BLaER1 (cell line): Measurements from ENCODE around the gene VPS41.

Source experiments
- H3K27ac ChIP-seq: shearing (Covaris generic); formaldehyde crosslinking; 2 replicates; pipeline ENCODE4 v1.8.1; 2022
- H3K27me3 ChIP-seq: shearing (Covaris generic); formaldehyde crosslinking; 2 replicates; pipeline ENCODE4 v1.8.1; 2022
- H3K36me3 ChIP-seq: shearing (Covaris generic); formaldehyde crosslinking; 2 replicates; pipeline ENCODE4 v1.8.1; 2022
- H3K4me1 ChIP-seq: shearing (Covaris generic); formaldehyde crosslinking; 2 replicates; pipeline ENCODE4 v1.8.1; 2022
- H3K4me2 ChIP-seq: shearing (Covaris generic); formaldehyde crosslinking; 2 replicates; pipeline ENCODE4 v1.8.1; 2022
- H3K4me3 ChIP-seq: shearing (Covaris generic); formaldehyde crosslinking; 2 replicates; pipeline ENCODE4 v1.8.1; 2022
- H3K9ac ChIP-seq: shearing (Covaris generic); formaldehyde crosslinking; 2 replicates; pipeline ENCODE4 v1.8.1; 2022
- H3K9me3 ChIP-seq: shearing (Covaris generic); formaldehyde crosslinking; 2 replicates; pipeline ENCODE4 v1.8.1; 2022
- H4K20me1 ChIP-seq: shearing (Covaris generic); formaldehyde crosslinking; 2 replicates; pipeline ENCODE4 v1.8.1; 2022
- Cebpa-rat ChIP-seq: shearing (Covaris generic); IDR thresholded peaks from 2 replicates; pipeline ENCODE4 v1.8.1; 2022

Gene VPS41

DNA sequence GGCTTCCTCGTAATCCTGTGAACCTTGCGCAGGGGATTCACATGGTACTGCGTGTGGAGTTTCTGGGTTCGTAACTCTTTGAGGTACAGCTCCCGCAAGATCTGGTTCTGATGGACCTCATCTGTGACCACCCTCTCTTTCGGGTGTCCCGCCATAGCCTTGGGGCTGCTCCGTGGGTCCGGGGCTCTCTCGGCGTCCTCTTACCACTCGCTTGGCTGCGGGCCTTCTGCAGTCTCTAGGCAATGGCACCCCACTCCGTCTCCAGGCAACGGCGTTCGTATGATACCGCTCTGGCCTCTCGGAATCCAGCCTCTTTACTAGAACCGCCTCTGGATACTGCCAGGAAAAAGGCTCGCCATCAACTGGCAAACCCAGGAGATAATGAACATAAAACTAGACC, 223.1 kb downstream of the VPS41 start:
- Histone ChIP-seq H3K27me3 (no peaks in the 10 kb centered on the region), H3K27ac (no peak overlapping the region), H3K4me2 (no peak overlapping the region), H3K9me3 (no peaks in the 10 kb centered on the region), H3K4me3 (no peak overlapping the region), H3K4me1 (no peaks in the 10 kb centered on the region), H3K9ac (no peak overlapping the region), H3K36me3 (no peaks in the 10 kb centered on the region), H4K20me1 (no peaks in the 10 kb centered on the region)
- no peak for TF ChIP-seq Cebpa-rat

DNA sequence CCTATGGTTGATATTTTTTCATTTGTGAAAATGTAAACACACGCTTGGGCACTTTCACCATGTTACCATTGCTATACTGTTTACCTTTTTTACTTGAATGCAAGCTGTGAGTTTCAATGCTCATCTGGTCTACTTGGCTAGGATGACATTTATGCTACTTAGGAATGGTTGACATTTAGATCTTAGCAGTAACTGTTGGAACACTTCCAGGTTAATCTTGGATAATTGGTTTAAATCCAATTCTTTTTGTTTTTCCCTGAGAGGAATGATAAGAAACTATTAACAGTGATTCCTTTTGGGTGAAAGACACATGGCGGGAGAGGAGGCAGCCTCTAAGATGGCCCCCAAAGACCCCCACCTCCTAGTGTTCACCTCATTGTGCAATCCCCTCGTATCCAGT, 226.4 kb downstream of the VPS41 start:
- Histone ChIP-seq H3K4me2 (no peak overlapping the region), H4K20me1 (no peaks in the 10 kb centered on the region), H3K9ac (no peak overlapping the region), H3K4me1 (no peaks in the 10 kb centered on the region), H3K36me3 (no peaks in the 10 kb centered on the region), H3K27ac (no peak overlapping the region), H3K9me3 (no peaks in the 10 kb centered on the region), H3K4me3 (no peak overlapping the region), H3K27me3 (no peaks in the 10 kb centered on the region)
- no peak for TF ChIP-seq Cebpa-rat

DNA sequence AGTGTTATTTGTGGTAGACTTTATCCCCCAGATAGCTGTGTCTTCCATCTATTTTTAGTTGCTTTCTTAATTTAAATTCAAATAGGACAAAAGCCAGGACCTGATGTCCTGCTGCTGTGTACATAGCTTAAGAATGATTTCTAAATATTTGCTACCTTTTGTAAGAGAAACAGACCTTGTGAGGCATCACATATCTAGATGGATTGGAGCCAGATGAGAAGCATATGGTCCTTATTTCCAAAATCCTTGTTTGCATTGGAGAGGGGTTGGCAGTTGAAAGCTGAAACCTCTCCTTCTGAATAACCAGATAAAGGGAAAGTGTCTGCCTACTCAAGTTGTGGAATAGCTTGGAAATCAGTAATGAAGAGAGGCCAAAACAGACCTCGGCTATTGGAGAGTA, 227.1 kb downstream of the VPS41 start:
- no peak for TF ChIP-seq Cebpa-rat
- H3K4me3 ChIP-seq, result no peak overlapping the region
- H3K4me2 ChIP-seq, result no peak overlapping the region
- H3K4me1 ChIP-seq, result no peaks in the 10 kb centered on the region
- no peak overlapping the region for H3K27ac ChIP-seq
- H3K9me3 ChIP-seq, result no peaks in the 10 kb centered on the region
- no peaks in the 10 kb centered on the region for H3K27me3 ChIP-seq
- no peak overlapping the region for H3K9ac ChIP-seq
- H4K20me1 ChIP-seq, result no peaks in the 10 kb centered on the region
- no peaks in the 10 kb centered on the region for H3K36me3 ChIP-seq

DNA sequence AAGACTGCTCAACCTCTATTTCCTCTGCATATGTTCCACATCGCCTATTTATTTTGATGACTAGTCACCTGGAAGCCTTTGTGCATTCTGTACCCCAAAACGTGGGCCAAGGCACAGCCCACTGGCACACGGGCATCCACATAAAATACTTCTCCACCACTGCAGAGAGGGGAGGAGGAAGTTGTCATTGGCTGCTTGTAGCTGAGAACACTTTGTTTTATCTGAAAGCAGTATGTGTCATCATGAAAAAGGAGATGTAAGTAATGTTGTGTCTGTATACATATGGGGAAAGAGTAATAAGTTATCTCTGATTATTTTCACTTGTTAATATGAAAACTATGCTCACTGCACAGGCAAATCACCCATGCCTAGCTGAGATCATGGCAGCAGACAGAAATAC, 229.6 kb downstream of the VPS41 start:
- H3K4me2 ChIP-seq, result no peak overlapping the region
- H3K4me3 ChIP-seq, result no peak overlapping the region
- H4K20me1 ChIP-seq, result no peaks in the 10 kb centered on the region
- no peaks in the 10 kb centered on the region for H3K9me3 ChIP-seq
- no peaks in the 10 kb centered on the region for H3K4me1 ChIP-seq
- no peaks in the 10 kb centered on the region for H3K27me3 ChIP-seq
- TF ChIP-seq Cebpa-rat, result no peak
- no peaks in the 10 kb centered on the region for H3K36me3 ChIP-seq
- no peak overlapping the region for H3K9ac ChIP-seq
- no peak overlapping the region for H3K27ac ChIP-seq

DNA sequence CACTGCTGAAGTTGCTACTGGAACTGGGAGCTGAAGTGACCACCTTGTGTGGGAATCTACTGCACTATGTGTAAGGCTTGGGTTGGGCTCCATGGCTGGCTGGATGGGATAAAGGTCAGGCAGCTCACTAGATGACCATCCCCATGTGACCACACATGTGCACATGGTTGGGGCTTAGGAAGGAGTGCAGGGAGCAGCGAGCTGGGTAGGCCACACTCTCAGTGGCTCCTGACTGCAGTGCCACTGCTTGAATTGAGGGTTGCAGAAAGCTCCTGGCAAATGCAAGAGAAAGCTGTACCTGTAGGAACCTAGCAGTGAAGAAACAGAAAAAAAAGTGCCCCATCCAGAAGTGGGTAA, 230.3 kb downstream of the VPS41 start:
- Histone ChIP-seq H3K4me3 (no peak overlapping the region), H3K27ac (no peak overlapping the region), H3K36me3 (no peaks in the 10 kb centered on the region), H4K20me1 (no peaks in the 10 kb centered on the region), H3K4me1 (no peaks in the 10 kb centered on the region), H3K9me3 (no peaks in the 10 kb centered on the region), H3K4me2 (no peak overlapping the region), H3K9ac (no peak overlapping the region), H3K27me3 (no peaks in the 10 kb centered on the region)
- TF ChIP-seq Cebpa-rat, result no peak

DNA sequence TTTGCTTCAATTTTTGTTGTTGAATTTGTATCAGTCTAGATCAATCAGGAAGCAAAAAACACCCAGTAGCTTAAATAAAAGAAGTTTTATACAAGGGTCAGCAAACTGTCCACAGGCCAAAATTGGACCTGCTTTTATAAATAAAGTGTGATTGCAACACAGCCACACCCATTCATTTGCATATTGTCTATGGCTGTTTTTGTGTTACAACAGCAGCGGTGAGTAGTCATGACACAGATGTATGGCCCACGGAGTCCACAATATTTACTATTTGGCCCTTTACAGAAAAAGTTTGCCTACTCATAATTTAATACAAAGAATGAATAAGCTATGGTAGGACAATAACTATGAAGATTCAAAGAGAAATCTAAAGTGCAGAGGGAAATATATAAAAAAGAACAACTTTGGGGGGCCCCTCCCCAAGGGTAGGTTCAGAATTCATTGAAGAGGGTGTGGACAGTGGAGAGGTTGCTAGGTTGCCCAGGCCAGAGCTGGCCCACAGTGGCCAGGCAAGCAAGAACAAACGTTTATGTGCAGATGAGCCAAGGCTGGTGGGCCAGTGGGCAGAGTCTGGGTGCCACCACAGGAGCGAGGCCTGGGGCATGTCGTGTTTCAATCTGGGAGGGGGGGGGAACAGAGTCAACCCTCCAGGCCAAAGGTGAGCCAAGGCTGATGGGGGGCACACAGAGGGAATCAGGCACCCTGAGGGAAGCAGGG, 230.9 kb downstream of the VPS41 start:
- TF ChIP-seq Cebpa-rat, result no peak
- Histone ChIP-seq H3K4me1 (no peaks in the 10 kb centered on the region), H3K9ac (no peak overlapping the region), H3K27me3 (no peaks in the 10 kb centered on the region), H3K4me2 (no peak overlapping the region), H3K27ac (no peak overlapping the region), H3K9me3 (no peaks in the 10 kb centered on the region), H3K4me3 (no peak overlapping the region), H4K20me1 (no peaks in the 10 kb centered on the region), H3K36me3 (no peaks in the 10 kb centered on the region)

DNA sequence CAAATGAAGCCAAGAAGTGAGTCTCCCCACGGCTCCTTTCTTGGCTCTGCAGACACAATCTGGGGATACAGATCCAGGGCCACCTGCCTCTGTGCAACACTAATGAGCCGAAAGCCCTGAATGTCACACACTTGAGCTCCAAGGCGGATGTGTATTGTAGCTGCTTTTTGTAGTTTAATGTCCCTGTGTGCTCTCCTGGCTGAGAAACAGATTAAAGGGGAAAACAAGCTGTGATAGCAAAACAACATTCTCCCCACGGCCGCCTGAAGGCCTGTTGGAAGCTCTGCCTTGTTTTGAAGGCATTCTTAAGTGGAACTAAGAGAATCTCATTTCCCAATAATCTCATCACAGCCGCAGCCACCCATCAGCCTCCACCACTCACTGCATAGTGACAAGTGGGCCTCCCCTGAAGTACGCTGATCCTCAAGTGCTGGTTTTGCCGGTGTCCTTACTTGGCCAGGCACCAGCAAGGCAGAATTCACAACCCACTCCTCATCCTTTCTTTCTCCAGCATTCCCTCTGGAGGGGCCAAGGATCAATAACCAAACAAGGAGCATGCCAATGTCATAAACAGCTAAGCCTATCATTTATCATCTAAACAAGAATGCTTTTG, 233.4 kb downstream of the VPS41 start:
- Histone ChIP-seq H3K9me3 (no peaks in the 10 kb centered on the region), H3K4me3 (no peak overlapping the region), H3K27me3 (no peaks in the 10 kb centered on the region), H4K20me1 (no peaks in the 10 kb centered on the region), H3K4me2 (no peak overlapping the region), H3K27ac (no peak overlapping the region), H3K36me3 (no peaks in the 10 kb centered on the region), H3K9ac (no peak overlapping the region), H3K4me1 (no peaks in the 10 kb centered on the region)
- TF ChIP-seq Cebpa-rat, result no peak

DNA sequence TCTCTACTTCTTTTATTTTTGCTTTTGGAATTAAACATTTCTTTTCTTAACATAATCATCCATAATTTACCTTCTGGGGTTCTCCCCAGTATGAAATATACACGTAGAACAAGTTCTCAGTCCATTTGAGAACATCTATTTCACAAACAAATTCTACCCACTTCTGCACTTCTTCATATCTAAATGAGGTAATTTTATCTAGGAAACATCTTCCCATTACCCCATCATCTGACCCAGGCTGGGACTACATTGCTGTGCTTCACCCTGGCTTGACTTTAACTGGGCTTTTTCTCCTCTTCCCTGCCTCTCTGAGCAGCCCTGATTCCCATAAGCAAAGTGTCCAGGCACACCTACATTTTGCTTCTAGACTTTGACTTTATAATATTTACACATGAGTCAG, 234.5 kb downstream of the VPS41 start:
- Histone ChIP-seq H3K4me1 (no peaks in the 10 kb centered on the region), H3K4me2 (no peak overlapping the region), H3K36me3 (no peaks in the 10 kb centered on the region), H3K9ac (no peak overlapping the region), H3K4me3 (no peak overlapping the region), H3K27me3 (no peaks in the 10 kb centered on the region), H3K27ac (no peak overlapping the region), H4K20me1 (no peaks in the 10 kb centered on the region), H3K9me3 (no peaks in the 10 kb centered on the region)
- no peak for TF ChIP-seq Cebpa-rat

DNA sequence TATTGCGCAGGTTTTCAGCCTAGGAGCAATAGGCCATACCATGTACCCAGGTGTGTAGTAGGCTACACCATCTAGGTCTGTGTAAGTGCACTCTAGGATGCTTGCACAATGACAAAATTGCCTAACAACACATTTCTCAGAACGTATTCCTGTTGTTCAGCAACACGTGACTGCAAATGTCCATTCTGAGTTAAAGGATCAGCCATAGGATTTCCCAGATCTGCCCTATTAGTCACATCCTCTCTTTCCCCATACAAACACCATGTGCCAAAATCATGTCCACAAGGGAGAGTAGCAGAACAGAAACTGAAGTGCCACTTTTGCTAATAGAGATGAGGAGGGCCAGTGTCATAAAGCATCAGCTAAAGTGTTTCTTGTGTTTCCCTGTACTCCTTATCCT, 235.2 kb downstream of the VPS41 start:
- Histone ChIP-seq H3K4me1 (no peaks in the 10 kb centered on the region), H3K4me2 (no peak overlapping the region), H3K9ac (no peak overlapping the region), H3K9me3 (no peaks in the 10 kb centered on the region), H3K27ac (no peak overlapping the region), H3K36me3 (no peaks in the 10 kb centered on the region), H3K27me3 (no peaks in the 10 kb centered on the region), H3K4me3 (no peak overlapping the region), H4K20me1 (no peaks in the 10 kb centered on the region)
- no peak for TF ChIP-seq Cebpa-rat
